Fibroblast of skin of left quadriceps (primary cell): ENCODE data around the gene LRRC8D.

Experiments
- DNase-seq, 2 experiments: peaks; one replicate each; pipeline ENCODE4 v3.0.0-alpha.2; 2013; ENCODE audit warnings: low read depth in 2 of 2

Gene LRRC8D

GRCh38 chr1:89833183-89834082, 12.6 kb downstream of the LRRC8D start:
- DNase-seq, result no peak

GRCh38 chr1:89834083-89834704, 13.4 kb downstream of the LRRC8D start:
- DNase-seq, result no peak

DNA sequence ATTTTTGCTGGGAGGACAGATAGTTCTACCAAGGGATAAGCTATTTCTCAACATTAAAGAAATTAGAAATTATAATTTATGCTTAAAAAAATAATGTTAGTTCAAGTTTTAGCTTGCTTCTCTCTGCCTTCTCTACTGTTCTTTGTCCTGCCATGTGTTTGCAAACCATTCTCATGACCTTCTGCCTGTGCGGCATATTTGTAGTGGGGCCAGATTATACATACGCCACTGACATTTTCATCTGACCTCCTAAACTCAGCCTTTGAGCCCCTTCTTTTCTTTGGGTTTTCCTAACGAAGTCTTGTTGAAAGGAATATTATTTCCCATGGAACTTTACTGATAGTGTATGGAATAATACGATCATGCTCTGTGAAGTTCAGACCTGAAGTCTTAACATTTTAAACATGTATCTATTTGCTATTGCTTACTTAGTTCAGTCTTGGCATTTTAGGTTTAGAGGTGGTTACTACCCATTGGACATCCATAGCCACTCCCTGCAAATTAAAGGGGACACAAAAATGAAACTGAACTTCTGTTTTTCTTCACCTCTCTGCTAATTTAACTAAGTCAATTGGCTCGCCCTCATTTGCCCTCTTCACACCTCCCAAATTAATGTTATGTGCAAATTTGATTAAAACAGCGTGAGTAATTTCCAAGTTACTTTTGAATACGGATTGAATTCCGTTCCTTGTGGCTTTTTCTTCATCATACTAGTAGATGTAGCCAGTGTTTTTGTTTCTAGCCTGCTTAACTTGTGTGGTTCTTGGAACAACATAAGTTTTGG, 15.6 kb downstream of the LRRC8D start:
- no peak for DNase-seq

- no peak for DNase-seq
These were observed 16.2 kb downstream of the LRRC8D start for GRCh38 chr1:89837036-89837481.

DNA sequence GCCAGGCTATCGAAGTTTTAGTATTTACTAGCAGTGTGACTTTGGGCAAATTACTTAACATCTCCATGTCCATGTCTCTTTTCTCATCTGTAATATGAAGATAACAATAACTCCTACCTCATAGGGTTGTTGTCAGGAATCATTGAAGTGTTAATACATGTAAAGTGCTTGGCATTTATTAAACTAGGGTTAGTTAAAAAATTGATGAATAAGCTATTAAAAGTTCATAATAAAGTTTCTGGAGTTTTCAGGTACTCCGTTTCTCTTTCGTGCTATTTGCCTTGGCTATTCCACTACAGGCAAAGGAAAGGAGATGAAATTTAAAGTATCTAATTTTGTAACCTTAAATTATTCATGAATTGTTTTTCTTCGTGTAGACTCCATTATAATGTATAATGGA, 16.7 kb downstream of the LRRC8D start:
- no peak for DNase-seq

GRCh38 chr1:89839516-89839915, 18.7 kb downstream of the LRRC8D start:
- no peak for DNase-seq

DNA sequence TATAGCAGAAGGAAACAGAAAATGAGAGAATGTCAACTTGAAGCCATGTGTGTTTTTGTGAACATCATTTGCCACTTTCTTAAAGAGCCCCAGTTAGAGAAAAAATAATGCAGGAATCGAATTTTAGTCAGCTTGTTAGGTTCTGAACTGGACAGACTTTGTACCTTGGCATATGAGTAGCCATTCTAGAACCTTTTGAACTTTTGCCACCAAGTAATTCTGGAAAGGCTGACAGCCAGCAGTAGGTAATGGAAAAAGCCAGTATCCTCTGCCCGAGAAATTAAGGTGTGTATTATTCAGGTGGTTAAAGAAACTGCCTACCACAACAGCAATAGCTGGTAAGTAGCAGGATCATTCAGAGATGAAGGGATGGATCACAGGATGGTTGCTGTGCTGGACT, 20.7 kb downstream of the LRRC8D start:
- no peak for DNase-seq

DNA sequence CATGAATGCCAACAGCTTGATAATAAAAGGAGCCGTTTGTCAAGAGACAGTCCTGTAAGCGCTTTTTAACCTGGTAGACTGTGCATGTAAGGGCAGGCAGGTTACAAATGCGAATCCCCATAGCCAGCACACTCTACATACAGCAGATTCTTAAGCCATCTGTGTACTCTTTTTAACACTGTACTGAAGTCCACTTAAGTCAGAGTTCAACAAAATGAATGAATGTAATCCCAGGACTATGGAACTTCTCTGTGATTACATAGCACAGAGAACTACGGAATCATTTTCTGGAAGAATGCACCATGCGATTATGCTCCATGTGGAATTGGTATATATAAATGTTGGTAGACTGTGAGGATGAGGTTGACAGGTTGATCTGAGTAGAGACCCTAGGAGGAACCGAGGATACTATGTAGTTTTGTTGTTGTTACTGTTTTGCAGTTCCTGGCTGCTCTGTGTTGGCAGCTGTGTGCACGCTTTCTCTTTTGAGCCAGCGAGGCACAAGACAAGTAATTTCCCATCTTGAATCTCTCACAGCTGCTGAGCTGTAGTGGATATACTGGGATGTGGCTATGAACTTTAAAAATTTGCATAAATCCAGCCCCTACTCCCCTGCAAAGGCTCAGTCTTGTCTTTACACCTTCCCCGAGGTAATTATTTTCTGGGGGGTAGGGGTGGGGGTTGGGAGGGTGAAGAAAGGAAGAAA, 21.9 kb downstream of the LRRC8D start:
- DNase-seq, result no peak

DNA sequence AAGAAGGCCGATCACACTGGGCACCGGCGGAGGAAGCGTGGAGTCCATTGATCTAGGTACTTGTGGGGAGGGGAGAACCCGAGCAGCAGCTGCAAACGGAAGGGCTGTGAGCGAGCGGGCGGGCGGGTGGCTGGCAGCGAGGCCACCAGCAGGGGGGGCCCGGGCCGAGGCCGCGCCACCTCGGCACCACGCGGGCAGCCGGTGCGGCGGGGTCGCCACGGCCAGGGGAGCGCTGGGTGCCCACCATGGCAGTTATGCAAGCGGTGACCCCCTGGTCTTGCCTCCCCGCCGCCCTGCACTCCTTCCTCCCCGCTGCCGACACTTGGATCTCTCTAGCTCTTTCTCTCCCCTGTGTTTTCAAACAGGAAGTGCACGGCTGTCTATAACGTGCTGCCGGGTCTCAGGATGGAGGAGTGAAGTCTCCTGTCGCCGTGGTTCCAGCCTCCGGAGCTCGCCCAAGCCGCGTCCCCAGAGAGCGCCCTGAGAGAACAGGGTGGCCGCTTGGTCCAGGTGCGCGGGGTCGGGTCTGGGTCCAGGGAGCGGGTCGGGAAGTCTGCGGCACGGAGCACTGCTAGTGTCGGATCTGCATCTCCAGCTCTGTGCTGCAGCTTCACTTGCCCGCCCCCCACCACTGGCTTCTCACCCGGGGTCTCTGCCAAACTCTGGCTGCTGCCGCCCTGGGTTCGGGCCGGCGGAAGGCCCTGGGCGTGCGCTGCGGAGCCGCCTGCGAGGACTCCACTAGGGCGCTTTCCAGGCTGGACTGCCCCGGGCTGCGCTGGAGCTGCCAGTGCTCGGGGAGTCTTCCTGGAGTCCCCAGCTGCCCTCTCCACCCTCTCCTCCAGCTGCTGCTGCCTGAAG, 22.7 kb downstream of the LRRC8D start:
- no peak for DNase-seq

DNA sequence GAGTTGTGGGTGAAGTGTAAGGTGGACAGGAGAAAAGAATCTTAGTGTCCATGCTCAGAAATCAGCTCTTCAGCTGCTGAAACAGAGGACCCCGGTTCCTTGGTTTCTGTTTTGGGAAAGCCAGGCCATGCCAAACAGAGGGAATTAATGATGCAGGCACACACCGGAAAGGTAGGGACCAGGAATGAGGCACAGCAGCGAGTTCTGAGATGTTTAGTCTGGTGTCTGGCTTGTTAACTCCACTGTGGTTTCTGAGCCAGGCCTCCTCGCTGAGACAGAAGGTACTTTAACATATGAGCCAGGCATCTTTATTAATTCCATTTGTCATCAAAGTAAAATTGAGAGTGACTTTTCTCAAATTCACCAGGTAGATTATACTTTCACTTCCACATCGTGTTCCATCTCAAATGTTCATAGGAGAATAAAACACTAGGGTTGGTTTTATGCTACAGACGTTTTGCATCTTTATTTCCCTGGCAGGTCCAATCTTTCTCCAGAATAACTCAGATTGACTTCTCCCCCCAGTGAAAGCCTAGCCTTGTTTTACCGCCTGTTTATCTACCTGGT, 23.5 kb downstream of the LRRC8D start:
- DNase-seq, result no peak

DNA sequence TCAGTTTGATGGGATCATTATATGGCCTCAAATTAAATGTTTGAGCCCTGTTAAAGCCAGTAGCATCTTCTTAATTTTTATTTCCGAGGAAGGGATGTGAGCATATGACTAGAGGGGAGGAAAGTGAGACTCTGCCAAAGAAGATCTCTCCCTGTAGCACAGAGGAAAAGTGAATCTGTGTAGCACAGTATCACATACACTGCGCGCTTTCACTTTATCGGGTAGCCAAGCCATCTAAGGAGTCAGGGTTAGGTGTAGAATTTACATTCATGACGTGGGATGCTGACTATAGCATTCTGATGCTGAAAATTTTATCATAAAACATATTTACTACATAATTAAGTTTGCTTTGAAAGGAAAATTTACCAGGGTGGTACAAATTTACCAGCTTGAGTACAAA, 24.0 kb downstream of the LRRC8D start:
- no peak for DNase-seq

- no peak for DNase-seq
These were observed 26.4 kb downstream of the LRRC8D start for GRCh38 chr1:89847191-89847729.

DNA sequence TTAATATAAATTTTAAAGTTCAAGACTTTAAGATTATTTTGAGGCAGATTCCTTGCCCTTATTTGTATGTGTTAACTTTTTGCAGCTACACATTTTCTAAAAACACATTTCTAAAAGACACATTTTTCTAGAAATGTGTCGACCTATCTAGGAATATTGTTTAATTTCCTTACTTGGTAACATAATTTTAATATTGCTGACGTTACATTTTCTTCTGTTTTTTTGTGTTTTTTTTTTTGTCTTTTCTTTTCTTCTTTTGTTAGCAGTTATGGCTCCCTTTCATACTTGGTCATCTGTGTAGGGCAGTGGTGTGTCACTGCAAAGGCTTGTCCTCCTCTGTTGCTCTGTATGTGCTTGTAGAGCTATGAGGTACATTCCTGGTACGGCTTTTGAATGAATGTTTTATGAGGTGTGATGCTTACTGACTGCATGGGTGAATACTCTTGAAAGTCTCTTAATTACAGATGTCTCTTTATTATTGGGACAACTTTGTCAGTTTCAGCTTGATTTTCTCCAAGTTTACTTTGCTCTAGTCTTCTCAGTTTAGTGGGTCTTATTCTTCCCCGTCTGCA, 30.1 kb downstream of the LRRC8D start:
- no peak for DNase-seq

GRCh38 chr1:89854140-89854539, 33.3 kb downstream of the LRRC8D start:
- DNase-seq, result no peak

DNA sequence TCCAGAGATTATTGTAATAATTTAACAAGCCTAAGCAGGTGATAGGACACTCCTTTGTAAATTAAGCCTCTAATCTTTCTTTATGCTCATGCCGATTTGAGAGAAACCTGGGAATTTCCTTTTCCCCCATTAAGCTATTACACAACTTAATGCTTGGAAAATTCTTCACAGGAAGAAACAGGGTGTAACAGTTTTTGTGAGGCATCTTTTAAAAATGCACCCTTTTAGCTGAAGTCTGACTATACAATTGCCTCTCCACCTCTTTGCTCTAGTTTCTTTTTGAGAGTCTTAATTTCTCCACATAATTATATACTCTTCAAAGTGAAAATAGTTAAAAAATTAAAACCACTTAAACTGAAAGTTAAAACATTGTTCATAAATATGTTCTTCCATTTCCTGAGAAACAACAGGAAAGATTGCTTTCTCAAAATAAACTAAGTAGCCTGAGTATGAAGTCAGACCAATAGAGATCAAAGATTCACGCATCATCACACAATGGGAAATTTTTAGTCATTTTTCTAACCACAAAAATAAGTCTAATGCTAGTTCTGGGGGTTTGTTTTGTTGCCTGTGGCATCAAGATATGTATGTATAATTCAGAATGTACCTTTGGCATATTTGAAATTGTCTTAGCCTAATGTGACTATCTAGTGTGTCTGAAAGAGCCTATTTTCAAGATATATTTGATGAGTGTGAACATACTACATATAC, 34.7 kb downstream of the LRRC8D start:
- no peak for DNase-seq

DNA sequence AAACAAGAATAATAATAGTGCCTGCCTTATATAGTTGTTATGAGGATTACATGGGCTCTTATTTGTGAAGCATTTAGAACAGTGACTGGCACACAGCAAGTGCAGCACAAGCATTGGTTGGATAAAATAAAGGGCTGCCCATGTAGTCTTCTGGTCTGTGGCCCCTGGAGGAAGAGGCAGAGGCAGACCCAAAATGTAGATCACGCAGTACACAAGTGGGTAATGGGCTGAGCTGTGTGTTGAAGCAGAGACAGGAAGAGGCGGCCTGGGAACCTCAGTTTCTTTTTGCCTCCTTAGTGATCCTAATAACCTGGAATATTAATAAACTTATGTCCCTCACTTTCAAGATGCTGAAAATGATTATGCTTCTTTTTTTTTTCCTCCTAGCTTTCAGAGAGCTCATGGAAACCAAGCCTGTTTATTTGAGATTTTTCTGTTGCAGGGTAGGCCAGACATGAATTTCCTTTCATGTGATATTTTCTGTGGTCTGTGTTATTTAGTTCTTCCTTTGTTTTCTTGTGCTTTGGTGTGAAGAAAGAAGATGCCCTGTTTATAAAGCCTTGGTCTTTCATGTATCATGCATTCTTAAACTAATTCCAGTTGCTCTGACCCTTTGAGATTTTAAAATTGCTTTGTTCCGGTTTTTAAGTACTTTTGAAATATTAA, 42.5 kb downstream of the LRRC8D start:
- no peak for DNase-seq

- peak; percentile 70 to 73 for DNase-seq
These were observed 44.9 kb downstream of the LRRC8D start for GRCh38 chr1:89865498-89866382.

- DNase-seq, result no peak
These were observed 45.7 kb downstream of the LRRC8D start for GRCh38 chr1:89866568-89866967.
